HG03558 (cell line): ENCODE results near the gene GPR25.
A peak's percentile ranks its signal among the peaks of the same experiment; 100 is the strongest.

Experiments
- ATAC-seq: cut with Tn5 transposase; IDR thresholded peaks from one replicate; pipeline ENCODE4 v1.9.1; 2021; ENCODE audit warnings: moderate number of reproducible peaks; ENCODE audit not compliant: unreplicated experiment; ENCODE audit errors: extremely low read depth

The GPR25 gene

DNA sequence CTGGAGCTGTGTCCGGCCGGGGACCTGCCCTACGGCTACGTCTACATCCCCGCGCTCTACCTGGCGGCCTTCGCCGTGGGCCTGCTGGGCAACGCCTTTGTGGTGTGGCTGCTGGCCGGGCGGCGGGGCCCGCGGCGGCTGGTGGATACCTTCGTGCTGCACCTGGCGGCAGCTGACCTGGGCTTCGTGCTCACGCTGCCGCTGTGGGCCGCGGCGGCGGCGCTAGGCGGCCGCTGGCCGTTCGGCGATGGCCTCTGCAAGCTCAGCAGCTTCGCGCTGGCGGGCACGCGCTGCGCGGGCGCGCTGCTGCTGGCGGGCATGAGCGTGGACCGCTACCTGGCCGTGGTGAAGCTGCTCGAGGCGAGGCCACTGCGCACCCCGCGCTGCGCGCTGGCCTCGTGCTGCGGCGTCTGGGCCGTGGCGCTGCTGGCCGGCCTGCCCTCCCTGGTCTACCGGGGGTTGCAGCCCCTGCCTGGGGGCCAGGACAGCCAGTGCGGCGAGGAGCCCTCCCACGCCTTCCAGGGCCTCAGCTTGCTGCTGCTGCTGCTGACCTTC, 412 bp downstream of the GPR25 start:
- ATAC-seq, result no peak

DNA sequence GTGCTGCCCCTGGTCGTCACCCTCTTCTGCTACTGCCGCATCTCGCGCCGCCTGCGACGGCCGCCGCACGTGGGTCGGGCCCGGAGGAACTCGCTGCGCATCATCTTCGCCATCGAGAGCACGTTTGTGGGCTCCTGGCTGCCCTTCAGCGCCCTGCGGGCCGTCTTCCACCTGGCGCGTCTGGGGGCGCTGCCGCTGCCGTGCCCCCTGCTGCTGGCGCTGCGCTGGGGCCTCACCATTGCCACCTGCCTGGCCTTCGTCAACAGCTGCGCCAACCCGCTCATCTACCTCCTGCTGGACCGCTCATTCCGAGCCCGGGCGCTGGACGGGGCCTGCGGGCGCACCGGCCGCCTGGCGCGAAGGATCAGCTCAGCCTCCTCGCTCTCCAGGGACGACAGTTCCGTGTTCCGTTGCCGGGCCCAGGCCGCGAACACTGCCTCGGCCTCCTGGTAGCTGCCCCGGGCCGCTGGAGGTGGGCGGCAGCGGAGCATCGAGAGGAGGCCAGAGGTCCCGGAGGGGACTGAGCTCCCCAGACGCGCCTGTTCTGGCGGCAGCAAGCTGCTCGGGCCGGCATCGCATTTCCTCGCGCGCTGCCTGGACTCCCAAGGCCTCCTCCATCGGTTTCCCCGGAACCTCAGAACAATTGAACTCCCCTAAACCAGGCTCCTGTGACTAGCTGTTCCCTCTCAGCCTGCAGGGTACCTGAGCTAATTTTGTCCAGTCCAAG, 1.1 kb downstream of the GPR25 start:
- no peak for ATAC-seq

DNA sequence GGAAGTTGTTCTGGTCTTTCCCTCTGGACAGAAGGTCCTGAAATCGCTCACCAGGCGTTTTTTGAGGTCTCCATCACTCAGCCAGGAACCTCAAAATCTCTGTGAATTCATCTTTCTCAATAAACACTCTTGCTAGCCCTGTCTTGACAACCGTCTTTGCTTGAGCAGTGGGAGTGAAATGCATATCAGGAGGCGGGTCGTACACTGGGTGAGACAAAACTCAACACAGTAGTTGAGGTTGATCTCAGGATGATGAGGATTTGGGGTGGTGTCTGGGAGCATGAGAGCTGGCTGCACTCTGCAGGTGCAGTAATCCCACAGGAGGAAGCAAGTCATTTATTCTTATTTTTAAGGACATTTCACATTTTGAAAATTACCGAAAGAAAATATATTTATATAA, 1.9 kb downstream of the GPR25 start:
- ATAC-seq, result no peak

DNA sequence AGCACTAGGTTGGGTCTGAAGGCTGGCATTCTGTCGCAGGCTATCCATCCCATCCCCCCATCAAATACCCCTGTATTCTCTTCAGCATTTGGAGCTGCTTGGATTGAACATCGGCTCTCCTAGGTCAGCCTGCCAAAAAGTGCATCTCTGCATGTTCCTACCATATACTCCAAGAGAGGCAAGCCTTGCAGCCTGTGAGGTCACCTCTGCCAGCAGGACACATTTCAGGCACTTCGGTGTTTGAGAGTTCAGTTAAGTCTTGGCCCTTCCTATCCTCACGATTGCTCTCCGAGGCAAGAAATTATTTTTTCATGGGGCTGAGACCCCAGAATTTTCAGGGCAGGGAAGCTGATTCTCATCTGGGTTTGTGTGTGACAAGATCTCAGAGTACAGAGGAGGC, 2.6 kb downstream of the GPR25 start:
- ATAC-seq, result no peak

DNA sequence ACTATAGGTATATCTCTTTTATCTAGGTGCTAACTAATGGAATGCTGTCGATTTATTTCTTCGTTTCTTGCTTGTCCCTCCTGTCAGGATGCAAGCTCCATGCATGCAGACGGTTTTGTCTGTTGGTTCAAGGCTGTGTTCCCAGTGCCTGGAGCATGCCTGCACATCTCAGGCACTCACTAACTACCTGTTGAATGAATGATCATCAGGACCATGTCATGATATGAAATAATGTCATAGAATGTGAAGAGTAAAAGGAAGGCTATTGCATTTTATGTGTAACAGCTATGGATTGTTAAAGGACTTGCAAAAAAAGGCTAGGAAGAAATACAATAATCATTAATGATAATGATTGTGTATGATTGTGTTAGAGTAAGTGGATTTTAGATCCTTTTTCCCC, 4.2 kb downstream of the GPR25 start:
- no peak for ATAC-seq

DNA sequence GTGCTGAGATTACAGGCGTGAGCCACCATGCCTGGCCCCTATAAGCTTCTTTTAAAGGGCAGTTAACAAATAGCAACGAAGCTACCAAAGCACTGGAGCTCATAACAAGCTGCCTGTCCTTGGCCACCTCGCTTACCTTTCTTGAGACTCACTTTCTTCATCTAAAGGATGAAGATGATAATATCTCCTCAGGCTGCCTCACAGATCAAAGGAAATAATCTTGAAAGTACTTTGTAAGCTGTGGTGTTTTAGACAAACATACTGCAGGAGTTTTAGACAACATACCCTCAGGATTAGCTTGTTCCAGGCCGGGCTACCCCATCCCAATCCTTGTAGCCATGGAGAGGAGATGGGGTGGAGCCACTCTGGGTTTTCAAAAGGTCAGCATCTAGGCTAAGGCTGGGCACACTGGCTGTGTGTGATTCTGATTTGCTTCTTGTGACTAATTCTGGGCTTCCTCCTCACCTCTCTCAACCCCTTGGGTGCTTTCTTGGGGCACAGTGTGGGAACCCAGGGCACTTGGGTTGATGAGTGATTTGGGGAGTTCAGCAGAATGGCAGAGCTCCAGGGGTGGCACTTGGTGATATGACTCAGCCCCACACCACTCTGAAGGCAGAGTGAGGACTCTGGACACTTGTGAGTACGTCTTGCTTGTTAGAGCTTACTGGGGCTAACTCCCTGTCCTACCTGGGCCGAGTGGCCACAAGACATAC, 5.2 kb downstream of the GPR25 start:
- ATAC-seq, result no peak

DNA sequence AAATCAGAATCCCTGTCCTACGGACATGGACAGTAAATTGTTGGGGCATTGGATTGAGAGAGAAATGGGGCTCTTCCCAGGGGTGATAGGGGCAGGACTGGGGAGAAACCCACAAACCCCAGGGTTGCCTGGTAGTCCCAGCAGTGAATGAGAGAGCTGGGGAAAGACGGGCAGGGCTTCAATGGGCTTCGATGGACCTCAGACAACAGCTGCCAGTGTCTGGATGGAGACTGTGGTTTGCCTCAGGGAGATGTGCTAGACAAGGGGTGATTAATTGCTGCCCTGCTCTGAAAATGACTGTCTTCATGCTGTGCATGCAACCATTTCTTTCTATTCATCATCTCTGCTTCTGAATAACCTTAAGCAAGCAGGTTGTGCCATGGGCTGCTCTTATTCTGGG, 7.4 kb downstream of the GPR25 start:
- ATAC-seq, result no peak

DNA sequence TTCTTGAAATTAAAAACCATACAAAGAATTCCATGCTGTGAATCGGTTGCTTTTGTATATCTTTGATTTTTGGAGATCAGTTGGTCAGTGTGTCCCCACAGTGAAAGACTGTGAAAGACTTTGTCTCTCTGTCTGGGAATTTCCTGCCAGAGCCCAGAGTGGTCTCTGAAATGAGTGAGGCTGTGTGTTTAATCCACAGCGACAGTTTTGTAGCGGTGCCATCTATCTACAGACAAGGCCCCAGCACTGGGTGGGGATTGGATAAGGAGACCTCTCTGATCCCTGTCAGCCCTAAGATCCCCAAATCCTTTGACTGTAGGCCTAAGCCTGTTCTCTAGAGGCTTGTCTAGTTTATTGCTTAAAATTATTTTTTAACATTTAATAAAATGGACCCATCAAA, 10.3 kb downstream of the GPR25 start:
- ATAC-seq, result no peak

DNA sequence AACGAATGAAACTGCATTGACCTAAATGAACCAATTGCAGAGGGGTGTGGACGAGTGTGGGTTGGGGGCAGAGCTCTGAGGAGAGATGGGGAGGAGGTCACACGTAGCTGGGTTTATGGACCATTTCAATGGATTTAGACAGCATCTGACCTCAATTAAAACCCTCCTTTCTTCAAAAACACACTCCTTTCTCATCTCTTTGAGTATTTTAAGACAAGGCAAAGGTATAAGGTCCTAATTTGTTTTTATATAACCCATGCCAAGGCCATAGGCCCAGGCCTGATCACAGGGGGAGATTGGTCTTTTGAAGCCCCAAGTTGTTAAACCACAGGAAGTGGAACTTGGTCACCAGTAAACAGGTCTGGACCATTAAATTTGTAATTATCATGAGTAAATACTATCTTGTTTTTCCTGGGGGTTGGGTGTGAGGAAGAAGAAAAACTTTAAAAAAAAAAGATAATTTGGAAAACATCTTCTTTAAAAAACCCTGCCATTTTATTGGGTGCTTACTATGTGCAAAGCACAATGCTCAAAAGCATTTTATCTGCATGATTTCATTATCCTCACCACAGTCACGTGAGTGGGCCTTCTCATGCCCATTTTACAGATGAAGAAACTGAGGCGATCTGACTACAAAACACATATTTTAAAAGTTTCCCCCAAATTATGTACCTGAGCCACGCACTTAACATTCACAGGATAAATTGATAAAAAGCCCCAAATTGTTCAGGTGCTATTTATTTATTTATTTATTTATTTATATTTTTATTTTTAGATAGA, 13.0 kb downstream of the GPR25 start:
- no peak for ATAC-seq

DNA sequence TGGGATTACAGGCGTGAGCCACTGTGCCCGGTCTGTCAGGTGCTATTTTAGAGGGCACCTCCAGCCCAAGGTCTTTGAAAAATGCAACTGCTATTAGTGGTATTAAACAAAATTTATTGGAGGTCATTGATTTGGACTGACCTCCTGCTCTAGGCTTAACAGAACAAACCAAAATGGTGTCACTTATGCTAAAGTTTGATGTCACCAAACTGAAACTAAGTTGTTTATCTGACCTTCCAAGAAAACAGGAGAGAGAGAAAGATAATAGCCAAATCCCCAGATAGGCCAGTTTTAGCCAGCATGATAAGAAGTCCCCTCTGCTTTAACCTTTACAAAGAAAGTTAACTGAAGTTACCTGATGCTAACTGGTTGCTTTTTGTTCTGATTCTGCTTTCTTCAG, 13.8 kb downstream of the GPR25 start:
- no peak for ATAC-seq

DNA sequence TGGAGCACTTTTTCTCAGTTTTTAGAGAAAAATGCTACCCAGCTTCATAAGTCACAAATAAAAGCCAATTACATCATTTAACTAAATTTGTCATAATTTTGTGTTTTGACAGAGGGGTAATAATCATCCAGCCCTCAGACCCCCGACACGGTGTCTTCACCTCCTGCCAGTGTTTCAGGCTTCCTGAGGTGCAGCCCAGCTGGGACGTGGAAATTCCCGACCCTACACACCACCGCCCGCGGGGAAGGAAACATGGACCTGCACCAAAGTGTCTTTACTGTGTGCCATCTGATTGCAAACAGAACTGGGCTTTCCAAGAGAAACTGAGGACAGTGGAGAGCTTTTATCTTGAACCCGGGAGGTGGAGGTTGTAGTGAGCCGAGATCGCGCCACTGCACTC, 14.3 kb downstream of the GPR25 start:
- no peak for ATAC-seq

DNA sequence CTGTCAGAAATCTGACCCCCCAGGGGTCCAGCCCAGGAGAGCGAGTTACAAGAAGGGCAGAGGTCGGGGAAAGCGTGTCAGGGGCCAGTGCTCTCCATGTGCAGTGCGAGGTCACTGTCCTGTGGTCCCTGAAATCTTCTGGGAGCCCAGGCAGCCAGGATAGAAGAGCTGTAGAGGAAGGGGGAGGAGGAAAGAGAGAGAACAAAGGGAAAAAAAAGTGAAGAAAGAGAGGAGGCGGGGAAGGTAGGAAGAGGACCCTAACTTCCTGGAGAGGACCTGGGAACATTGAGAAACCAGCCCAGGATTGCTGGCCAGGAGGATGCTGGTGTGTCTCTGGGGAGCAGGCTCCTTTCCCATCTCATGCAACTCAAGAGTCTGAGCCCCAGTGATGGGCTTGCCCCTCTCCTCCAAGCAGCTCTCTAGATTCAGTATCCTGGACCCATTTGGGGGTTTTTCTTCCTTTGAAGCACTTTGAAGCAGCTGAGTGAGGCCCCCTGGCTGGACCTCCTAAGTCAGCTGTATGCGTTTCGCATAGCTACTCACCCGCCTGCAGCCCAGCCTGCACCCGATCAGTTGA, 15.1 kb downstream of the GPR25 start:
- no peak for ATAC-seq

DNA sequence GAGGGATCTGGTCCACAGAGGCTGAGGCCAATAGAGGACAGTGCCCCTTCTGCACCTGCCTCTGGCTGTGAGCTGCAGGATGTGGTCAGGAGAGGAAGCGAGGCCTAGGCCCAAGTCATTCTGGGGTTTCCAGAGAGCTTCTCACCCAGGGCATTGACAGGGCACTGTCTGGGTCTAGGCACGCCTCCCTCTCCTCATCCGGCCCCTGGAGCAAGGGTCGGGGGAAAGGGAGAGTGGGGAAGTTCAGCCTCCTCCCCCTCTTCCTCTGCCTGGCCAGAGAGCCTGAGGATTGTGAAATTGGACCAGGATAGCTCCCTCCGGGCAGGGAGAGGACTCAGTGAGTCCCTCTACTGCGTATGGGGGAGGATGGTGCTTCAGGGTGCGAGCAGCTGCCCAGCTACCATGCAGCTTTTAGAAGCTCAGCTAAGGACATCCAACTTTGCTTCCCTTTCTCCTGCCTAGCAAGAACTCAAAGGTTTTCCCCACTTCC, 15.6 kb downstream of the GPR25 start:
- peak; percentile 93 for ATAC-seq

DNA sequence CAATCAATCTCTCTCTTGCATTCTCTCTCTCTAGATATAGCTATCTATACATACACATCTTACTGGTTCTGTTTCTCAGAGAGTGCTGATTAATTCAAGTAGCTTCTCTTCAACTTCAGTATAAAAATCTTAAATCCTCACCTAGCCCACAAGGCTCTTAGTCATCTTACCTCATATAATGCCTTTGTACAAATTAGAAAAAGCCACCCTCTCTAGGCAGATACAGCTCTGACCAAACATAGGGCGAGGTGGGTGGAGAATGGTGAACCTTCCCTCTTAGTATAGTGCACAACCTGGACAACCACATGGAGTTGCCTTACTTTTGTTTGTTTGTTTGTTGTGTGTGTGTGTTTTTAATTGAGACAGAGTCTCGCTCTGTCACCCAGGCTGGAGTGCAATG, 16.8 kb downstream of the GPR25 start:
- ATAC-seq, result no peak

DNA sequence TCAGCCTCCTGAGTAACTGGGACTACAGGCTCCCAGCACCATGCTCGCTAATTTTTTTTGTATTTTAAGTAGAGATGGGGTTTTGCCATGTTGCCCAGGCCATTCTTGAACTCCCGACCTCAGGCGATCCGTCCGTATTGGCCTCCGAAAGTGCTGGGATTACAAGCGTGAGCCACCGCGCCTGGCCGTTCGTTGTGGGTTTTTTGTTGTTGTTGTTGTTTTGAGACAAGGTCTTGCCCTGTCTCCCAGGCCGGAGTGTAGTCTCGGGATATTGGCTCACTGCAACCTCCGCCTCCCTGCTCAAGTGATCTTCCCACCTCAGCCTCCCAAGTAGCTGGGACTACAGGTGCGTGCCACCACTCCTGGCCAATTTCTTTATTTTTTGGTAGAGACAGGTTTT, 17.2 kb downstream of the GPR25 start:
- no peak for ATAC-seq

DNA sequence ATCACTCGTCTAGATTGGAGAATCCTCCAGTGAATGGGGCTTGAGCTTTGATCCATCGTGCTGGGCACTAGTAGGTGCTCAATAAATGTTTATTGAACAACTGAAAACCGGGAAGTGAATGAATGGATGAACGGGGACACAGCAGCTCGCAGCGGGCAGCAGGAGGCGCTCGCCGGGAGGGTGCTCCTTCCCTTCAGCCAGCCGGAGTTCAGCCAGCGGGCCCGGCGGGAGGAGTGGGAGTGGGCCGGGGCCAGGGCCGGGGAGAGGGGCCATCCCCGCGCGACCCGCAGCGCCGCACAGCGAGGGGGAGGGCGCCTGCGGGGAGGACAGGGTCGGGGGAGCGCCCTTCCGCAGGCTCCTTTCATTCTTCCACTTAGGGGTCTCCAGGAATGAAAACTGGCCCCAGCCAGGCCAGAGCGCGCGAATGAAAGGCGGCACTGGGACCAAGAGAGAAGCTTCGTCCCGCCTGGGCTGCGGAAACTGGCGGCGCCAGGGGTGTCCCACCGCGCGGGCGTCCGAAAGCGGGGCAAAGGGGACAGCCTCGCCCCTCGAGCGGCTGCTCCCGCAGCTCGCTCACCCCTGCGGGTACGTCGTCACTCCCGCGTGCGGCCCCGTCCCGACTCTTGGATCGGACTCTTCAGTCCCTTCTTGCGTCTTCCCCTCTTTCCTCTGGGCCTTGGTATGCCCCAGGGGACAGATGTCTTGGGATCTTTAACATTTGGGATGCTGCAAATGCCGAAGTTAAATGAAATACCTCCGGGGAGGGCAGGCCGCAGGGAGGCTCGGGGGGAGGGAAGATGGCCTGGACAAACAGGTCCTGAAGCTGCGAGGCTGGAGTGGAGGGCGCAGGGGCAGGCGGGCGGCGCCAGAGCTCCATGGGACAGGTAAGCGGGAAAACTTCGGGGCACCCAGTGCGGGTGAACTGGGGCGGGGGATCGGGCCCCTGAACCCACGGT, 18.3 kb downstream of the GPR25 start:
- ATAC-seq, result no peak

DNA sequence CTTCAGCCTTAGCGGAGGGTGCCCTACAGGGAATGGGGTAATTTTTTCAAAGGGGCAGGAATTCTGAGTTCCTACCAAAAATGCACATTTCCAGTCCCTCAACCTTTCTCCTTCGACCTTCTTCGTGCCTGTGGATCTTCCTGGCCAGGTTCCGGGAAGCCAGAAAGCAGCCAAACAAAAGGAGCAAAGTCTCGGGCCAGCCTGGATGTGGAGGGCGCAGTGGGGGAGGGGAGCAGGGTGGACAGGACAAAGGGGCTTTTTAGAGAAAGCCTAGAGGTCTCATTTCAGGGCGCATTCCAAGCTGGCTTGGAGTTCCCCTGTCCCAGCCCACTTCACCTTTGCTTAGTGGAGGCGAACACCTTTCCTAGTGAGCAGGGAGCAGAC, 19.0 kb downstream of the GPR25 start:
- ATAC-seq, result no peak

DNA sequence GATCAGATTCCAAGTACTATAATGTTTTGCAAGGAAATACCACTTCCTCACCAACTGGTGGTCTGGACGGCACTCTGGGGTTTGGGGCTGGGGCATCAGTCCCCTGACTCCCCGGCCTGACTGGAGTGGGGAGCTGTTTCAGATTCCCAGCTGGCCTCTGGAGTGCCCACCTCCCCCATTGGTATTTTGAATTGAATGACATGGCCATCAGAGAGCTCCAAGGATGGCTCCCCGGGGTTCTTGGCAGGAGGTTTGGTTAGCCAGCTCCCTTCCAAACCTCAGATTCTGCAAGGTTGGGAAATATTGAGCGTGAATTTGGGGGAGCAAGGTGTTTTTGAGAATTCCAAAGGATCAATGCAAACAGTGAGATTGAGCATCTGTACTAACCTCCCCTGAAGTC, 19.8 kb downstream of the GPR25 start:
- no peak for ATAC-seq

DNA sequence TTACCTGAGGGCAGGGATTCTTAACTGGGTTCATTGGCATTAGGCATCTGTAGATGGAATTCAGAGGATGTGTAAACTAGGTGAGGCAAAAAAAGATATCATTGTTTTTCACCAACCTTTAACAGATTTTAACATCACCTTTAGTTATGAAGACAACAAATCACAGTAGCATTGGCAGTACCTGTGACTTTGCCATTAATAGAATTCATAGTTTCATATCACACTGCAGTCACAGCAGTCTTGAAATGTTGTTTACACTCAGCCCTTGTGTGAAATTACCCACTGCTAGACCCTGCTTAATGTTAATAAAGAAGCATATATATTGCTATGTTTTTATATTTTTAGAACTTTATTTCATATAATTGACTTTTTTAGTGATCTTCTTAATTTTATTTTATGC, 20.2 kb downstream of the GPR25 start:
- ATAC-seq, result no peak
